Tibial nerve (tissue), 4 donors: ENCODE data around the gene TMEM63C. TPM values are rescaled to one million over a fixed set of nuclear protein-coding genes. Genes with fewer than 3 reads are reported as not detected.

Experiments used
- DNase-seq, 2 donors: peaks; one replicate each; pipeline ENCODE4 v3.0.0-alpha.2; 2019; ENCODE audit warnings: low spot score in 2 of 2
- H3K27ac ChIP-seq, 4 donors: fragments of 200-600 bp; sonication (generic) in 3 of 4; one replicate each; pipeline ENCODE4 v1.5.1; 2017 to 2019; ENCODE audit warnings: mild to moderate bottlenecking in 1 of 4
- H3K27me3 ChIP-seq, 2 donors: fragments of 200-600 bp; sonication (generic) in 1 of 2; one replicate each; pipeline versions ENCODE4 v1.5.1 to v1.6.0; 2017 to 2019
- H3K36me3 ChIP-seq, 3 donors: fragments of 200-600 bp; sonication (generic); one replicate each; pipeline ENCODE4 v1.5.1; 2018 to 2019
- H3K4me1 ChIP-seq, 4 donors: fragments of 200-600 bp; sonication (generic) in 3 of 4; one replicate each; pipeline ENCODE4 v1.5.1; 2017 to 2019
- H3K4me3 ChIP-seq, 4 donors: fragments of 200-600 bp; sonication (generic) in 3 of 4; one replicate each; pipeline ENCODE4 v1.5.1; 2017 to 2019; ENCODE audit warnings: mild to moderate bottlenecking in 1 of 4, moderate library complexity in 1 of 4
- H3K9me3 ChIP-seq, 4 donors: fragments of 200-600 bp; sonication (generic) in 3 of 4; one replicate each; pipeline ENCODE4 v1.5.1; 2017 to 2019
- CTCF ChIP-seq, 5 experiments: fragments of 200-600 bp in 3 of 5; fragments of 450-650 bp in 2 of 5; sonication (generic) in 3 of 5; IDR thresholded peaks; one replicate each; pipeline ENCODE4 v1.5.1; 2016 to 2019; ENCODE audit warnings: antibody characterized with exemption in 5 of 5, mild to moderate bottlenecking in 3 of 5, moderate library complexity in 2 of 5
- EP300 ChIP-seq, 2 donors: sonication (generic); formaldehyde crosslinking; IDR thresholded peaks; one replicate each; pipeline ENCODE4 v1.6.1; 2017; ENCODE audit warnings: antibody characterized with exemption in 2 of 2, mild to moderate bottlenecking in 1 of 2
- POLR2A ChIP-seq, 2 donors: fragments of 450-650 bp; IDR thresholded peaks; one replicate each; pipeline ENCODE4 v1.6.1; 2017; ENCODE audit warnings: antibody characterized with exemption in 2 of 2, mild to moderate bottlenecking in 2 of 2, moderate library complexity in 2 of 2
- WGBS, 2 donors: methylation state at CpG; one replicate each; pipeline ENCODE4 v1.1.5; 2018; 5-methylcytosine and 5-hydroxymethylcytosine counted together
- total RNA-seq, 4 donors: library from RNA; depleted of rRNA; stranded (reverse); fragments of >200 nt; gene quantifications; one replicate each; pipeline ENCODE4 v1.1.0, GENCODE V29; 2016

TMEM63C gene
- total RNA-seq, 4 donors from 2014 or later, result not detected

DNA sequence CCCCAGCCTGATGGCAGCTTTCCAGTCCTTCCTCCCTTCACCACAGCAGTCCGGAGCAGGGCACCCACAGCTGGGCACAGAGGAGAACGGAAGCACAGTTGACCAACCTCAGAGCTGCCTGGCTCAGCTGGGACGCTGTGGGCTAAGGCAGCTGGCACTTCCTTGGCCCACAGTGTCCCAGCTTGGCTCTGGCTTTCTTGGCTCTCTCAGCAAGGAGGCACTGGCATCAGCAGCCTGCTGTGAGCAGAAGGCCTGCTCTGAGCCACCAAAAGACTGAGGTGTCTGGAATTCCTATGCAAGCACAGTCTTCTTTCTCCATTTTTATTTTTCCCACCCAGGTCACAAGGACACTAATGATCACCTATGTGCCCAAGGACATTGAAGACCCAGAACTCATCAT lies 56.8 kb downstream of the TMEM63C start:
- Histone ChIP-seq H3K36me3 (no peaks in the 10 kb centered on the region), H3K4me1 (no peaks in the 10 kb centered on the region), H3K27ac (no peak overlapping the region), H3K9me3 (no peaks in the 10 kb centered on the region), H3K4me3 (no peak overlapping the region), H3K27me3 (no peaks in the 10 kb centered on the region)
- 61 to 93% methylated on average over 3 of the region's 3 CpGs for WGBS, 2 donors
- TF ChIP-seq CTCF (IDR thresholded peaks at IDR 0.05) (no peak), EP300 (IDR thresholded peaks at IDR 0.05) (no peak)
- no peak for DNase-seq

DNA sequence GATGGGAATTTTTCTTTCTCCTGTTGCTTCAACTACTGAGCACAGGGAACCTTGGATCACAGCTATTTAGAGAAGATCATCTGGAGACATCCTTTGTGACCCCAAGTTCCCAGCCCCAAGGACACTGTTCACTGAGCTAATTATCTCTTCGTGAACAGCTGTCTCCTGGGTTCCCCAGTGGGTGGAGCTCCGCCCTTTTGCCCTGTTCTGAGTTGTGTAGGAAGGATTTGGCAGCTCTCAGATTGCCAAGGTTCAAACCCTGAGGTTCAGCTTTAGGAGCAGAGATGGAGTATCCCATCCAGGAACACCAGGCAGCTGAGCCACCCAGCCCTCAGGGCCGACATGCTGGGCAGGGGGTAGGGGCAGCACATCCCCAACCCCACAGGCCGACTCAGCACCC lies 57.4 kb downstream of the TMEM63C start:
- WGBS, 2 donors, result 58 to 69% methylated on average over 4 of the region's 4 CpGs
- no peaks in the 10 kb centered on the region for H3K27me3 ChIP-seq
- H3K27ac ChIP-seq, result no peak overlapping the region
- no peaks in the 10 kb centered on the region for H3K9me3 ChIP-seq
- TF ChIP-seq CTCF (IDR thresholded peaks at IDR 0.05) (no peak), POLR2A (IDR thresholded peaks at IDR 0.05) (no peak), EP300 (IDR thresholded peaks at IDR 0.05) (no peak)
- H3K36me3 ChIP-seq, result no peaks in the 10 kb centered on the region
- no peak overlapping the region for H3K4me3 ChIP-seq
- no peak for DNase-seq
- H3K4me1 ChIP-seq, result no peaks in the 10 kb centered on the region

DNA sequence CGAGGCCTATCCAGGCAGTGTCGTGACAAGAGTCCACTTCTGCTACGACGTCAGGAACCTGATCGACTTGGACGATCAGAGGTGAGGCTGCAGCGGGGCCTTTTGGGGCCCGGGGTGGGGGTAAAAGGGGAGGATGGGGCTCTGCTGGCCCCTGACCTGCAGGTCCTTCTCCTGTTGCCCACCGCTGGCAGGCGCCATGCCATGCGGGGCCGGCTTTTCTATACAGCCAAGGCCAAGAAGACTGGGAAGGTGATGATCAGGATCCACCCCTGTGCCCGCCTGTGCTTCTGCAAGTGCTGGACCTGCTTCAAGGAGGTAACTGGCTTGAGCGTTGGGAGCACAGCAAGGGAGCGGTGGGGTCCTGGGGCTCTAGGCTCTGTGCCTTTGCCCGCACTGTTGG lies 57.8 kb downstream of the TMEM63C start:
- no peak overlapping the region for H3K4me3 ChIP-seq
- TF ChIP-seq POLR2A (IDR thresholded peaks at IDR 0.05) (no peak), EP300 (IDR thresholded peaks at IDR 0.05) (no peak), CTCF (IDR thresholded peaks at IDR 0.05) (no peak)
- no peaks in the 10 kb centered on the region for H3K36me3 ChIP-seq
- H3K27ac ChIP-seq, result no peak overlapping the region
- DNase-seq, result no peak
- no peaks in the 10 kb centered on the region for H3K27me3 ChIP-seq
- 87 to 93% methylated on average over 10 to 16 of the region's 16 CpGs for WGBS, 2 donors
- no peaks in the 10 kb centered on the region for H3K4me1 ChIP-seq
- no peaks in the 10 kb centered on the region for H3K9me3 ChIP-seq

DNA sequence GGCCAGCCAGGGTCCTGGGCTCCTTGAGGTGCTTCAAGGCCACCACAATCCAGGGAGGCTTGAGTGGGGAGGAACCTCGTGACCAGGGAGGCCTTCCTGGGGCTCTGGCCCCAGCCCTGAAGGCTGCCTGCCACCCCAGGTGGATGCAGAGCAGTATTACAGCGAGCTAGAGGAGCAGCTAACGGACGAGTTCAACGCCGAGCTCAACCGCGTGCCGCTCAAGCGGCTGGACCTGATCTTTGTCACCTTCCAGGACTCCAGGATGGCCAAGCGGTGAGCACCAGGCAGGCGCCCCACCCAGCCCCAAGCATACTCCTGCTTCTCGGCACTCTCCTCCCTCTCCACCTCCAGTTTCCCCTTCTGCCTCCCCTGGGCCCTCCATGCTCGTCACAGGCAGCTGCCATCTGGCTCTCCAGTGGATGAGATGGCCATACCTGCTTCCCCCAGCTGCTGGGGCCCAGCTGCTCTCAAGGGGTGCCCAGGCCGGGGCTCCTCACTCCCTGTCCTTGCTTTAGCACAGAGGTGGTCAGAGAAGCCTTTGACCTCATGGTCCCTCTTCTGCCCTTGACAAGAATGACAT lies 58.8 kb downstream of the TMEM63C start:
- TF ChIP-seq EP300 (IDR thresholded peaks at IDR 0.05), result no peak
- no peak for TF ChIP-seq POLR2A (IDR thresholded peaks at IDR 0.05)
- TF ChIP-seq CTCF (IDR thresholded peaks at IDR 0.05), result no peak
- WGBS, 2 donors, result 76 to 81% methylated on average over 14 to 15 of the region's 15 CpGs
- DNase-seq, result no peak

GRCh38 chr14:77241955-77242354 lies 60.4 kb downstream of the TMEM63C start:
- WGBS, 2 donors, result 53 to 61% methylated on average over 2 of the region's 2 CpGs
- H3K4me1 ChIP-seq, result no peaks in the 10 kb centered on the region
- H3K9me3 ChIP-seq, result no peaks in the 10 kb centered on the region
- H3K4me3 ChIP-seq, result no peak overlapping the region
- DNase-seq, result no peak
- H3K27ac ChIP-seq, result no peak overlapping the region
- no peak for TF ChIP-seq EP300 (IDR thresholded peaks at IDR 0.05)
- no peak for TF ChIP-seq CTCF (IDR thresholded peaks at IDR 0.05)
- TF ChIP-seq POLR2A (IDR thresholded peaks at IDR 0.05), result no peak
- no peaks in the 10 kb centered on the region for H3K36me3 ChIP-seq
- H3K27me3 ChIP-seq, result no peaks in the 10 kb centered on the region

More for the DNA sequence above, 58.8 kb downstream of the TMEM63C start:
- Histone ChIP-seq H3K27me3 (no peaks in the 10 kb centered on the region), H3K36me3 (no peaks in the 10 kb centered on the region), H3K27ac (no peak overlapping the region), H3K4me3 (no peak overlapping the region), H3K9me3 (no peaks in the 10 kb centered on the region), H3K4me1 (no peaks in the 10 kb centered on the region)
